Endothelial cell of umbilical vein (primary cell): ENCODE results near the gene PCDH17.

Source experiments
- CTCF ChIP-seq, 2 donors: IDR thresholded peaks; 1 replicate in 1 of 2; 2 replicates in 1 of 2; pipeline ENCODE4 v1.5.1; 2011; ENCODE audit warnings: low read length in 2 of 2, mild to moderate bottlenecking in 2 of 2, moderate library complexity in 2 of 2, control low read depth in 1 of 2, inconsistent platforms in 1 of 2, low read depth in 1 of 2; ENCODE audit not compliant: insufficient read depth in 1 of 2; ENCODE audit errors: extremely low read depth in 1 of 2
- EZH2 ChIP-seq: IDR thresholded peaks from 2 replicates; pipeline ENCODE4 v1.6.1; 2012; ENCODE audit warnings: borderline replicate concordance, low read depth, mild to moderate bottlenecking, moderate library complexity, low read length, inconsistent platforms; ENCODE audit not compliant: severe bottlenecking
- GATA2 ChIP-seq: IDR thresholded peaks from 2 replicates; pipeline ENCODE4 v1.7.0; 2011; ENCODE audit warnings: low read depth, mild to moderate bottlenecking, moderate library complexity, mixed read lengths, low read length; ENCODE audit not compliant: insufficient read length, insufficient read depth
- MAX ChIP-seq: IDR thresholded peaks from 2 replicates; pipeline ENCODE4 v1.6.1; 2011; ENCODE audit not compliant: insufficient read depth, insufficient read length
- MYC ChIP-seq: IDR thresholded peaks from one replicate; pipeline ENCODE4 v1.6.1; 2011; ENCODE audit warnings: mild to moderate bottlenecking, low read depth, low read length

GRCh38 chr13:57601536-57601935 lies 30.0 kb upstream of the PCDH17 start:
- TF ChIP-seq CTCF (IDR thresholded peaks at IDR 0.05; ENCODE audit: extremely low read depth in 1 of 2, insufficient read depth in 1 of 2, low read depth in 1 of 2, low read length in 2 of 2), result no peak
- TF ChIP-seq MYC, result no peak
- TF ChIP-seq EZH2, result no peak
- TF ChIP-seq GATA2, result no peak
- no peak for TF ChIP-seq MAX
